ENCODE data around the gene OSTN.

DNA sequence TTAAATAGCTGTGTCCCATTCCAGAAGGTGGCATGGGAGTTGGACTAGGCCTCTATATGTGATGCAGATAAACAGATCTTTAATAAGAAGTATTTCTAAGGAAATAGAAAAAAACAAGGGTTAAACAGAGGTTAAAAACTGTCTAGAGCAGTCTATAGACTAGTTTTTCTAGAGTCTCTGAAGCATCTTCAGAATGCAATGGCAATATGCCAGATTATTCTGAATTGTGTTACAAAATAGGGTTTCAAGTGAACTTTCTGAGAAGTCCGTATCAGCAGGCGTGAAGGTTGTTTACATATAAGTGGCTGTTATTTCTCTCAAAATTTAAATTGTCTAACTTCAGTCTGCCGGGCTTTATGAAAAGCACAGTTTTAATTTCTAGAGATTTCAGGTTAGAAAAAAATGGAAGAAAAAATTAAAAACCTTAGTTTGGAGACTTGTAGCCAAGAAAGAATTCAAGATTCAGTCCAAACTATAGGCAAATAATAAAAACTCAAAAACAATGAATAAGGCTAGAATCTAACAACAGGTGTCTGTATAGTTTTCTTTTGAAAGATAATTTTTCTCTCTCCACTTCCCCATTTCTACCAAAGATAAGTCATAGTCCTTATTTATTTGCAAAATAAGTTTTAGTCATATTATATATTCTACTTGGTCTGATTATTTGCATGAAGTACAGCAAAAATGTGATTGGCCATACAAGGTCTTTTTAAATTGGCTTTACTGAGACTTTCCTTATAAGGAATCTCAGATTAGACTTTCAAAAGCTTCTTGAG, 55.2 kb downstream of the OSTN start:
- TF ChIP-seq, protein P1, sequence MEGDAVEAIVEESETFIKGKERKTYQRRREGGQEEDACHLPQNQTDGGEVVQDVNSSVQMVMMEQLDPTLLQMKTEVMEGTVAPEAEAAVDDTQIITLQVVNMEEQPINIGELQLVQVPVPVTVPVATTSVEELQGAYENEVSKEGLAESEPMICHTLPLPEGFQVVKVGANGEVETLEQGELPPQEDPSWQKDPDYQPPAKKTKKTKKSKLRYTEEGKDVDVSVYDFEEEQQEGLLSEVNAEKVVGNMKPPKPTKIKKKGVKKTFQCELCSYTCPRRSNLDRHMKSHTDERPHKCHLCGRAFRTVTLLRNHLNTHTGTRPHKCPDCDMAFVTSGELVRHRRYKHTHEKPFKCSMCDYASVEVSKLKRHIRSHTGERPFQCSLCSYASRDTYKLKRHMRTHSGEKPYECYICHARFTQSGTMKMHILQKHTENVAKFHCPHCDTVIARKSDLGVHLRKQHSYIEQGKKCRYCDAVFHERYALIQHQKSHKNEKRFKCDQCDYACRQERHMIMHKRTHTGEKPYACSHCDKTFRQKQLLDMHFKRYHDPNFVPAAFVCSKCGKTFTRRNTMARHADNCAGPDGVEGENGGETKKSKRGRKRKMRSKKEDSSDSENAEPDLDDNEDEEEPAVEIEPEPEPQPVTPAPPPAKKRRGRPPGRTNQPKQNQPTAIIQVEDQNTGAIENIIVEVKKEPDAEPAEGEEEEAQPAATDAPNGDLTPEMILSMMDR (IDR thresholded peaks at IDR 0.05), result no peak
- TF ChIP-seq EP300 (IDR thresholded peaks at IDR 0.05), result no peak

Measured in tibial nerve (tissue), 4 donors.